HG03469 (cell line): ENCODE measurements around the gene NTN5.

ENCODE experiments used
- ATAC-seq: cut with Tn5 transposase; IDR thresholded peaks from one replicate; pipeline ENCODE4 v1.9.1; 2021; ENCODE audit warnings: mild to moderate bottlenecking, moderate library complexity, moderate number of reproducible peaks; ENCODE audit not compliant: unreplicated experiment

The NTN5 gene

DNA sequence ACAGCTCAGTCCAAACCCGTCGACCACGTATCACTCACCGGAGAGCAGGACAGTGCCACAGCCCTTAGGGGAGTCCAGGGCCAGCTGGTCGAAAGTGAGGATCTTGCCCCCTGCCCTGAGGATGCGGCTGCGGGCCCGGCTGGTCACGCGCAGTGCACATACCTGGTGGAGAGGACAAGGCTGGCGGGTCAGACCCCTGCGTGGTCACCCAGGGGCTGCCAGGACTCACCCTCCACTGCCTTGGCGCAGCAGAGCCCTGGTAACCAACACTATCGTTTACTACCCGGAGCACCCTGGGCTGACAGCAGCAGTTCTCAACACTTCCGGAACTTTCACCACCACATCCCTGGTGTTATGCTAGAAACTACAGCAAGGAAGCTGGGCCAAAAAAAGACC is 56.8 kb downstream of the NTN5 start:
- ATAC-seq: no peak

DNA sequence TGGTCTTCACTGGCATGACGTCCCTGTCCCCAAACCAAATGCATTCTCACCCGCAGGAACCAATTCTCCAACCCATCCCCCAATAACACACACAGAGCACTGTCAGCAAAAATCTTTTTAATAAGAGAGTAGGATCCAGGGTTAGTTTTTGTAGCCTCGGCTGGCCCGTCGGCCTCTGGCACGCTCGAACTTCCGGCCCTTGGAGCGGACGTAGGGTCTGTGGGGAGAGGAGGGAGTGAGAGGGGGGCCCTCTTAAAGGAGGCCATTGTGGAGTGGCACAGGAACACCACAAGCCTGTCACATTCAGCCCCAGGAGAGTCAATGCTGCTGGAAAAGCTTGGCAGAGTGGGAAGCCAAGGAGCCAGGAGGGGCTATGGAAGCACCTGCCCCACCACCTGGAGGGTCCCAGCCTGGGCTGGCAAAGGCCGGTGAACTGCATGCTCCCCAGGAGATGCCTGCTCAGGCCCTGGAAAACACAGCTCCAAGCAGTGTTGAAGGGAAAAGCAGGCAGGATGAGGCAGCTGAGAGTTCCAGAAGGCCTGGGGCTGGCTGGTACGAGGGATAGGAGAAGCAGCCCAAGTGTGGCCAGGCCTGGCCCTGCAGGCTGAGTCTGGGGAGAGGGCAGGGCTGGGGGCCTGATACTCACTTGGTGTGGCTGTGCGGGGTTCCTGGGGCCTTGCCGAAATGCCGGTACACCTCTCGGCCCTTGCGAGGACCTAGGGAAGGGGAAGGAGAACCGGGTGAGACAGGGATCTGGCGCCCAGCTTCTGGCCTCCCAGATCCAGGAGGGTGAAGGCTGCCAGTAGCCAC is 57.4 kb downstream of the NTN5 start:
- ATAC-seq: no peak

DNA sequence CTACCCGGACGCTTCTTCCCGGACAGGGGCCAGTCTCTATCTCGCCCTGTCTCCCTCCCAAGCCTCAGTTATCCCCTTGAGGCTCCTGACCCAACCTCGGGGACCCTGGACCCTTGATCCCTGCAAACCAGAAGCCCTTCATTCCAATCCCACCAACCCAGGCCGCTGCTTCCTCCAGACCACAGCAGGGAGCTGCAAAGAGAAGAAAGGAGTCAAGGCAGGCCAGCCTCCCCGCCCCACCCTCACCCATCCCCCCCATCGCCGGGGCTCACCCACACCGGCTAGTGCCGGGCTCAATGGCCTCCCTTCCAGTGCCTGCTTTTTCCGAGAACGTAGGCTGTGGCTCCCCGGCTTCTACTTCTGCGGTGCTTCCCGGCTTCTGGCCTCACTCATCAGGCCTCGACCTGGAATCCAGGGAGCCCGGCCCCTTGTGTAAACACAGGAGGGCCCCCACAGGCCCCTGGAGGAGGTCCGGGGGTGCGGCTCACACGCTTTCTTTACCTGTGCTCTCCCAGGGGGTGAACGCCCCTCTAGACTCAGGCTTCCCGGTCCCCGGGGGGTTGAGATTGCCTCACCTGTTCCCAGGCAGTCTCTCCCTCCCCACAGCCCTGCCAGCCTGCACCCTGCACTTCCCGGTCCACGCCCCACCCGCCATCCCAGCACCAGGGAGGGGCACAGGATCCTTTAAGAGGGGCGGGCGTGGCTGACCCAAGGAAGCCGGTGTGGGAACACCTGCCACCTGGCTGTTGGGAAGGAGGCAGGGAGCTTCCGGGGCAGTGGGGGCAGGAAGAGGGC is 58.2 kb downstream of the NTN5 start, which contains the start of gene FAM83E:
TSS of gene FAM83E (minus strand) at position 641 of the 795 bp plus-strand sequence. CDS start 1,704 bp downstream, outside the sequence.
- no peak for ATAC-seq

DNA sequence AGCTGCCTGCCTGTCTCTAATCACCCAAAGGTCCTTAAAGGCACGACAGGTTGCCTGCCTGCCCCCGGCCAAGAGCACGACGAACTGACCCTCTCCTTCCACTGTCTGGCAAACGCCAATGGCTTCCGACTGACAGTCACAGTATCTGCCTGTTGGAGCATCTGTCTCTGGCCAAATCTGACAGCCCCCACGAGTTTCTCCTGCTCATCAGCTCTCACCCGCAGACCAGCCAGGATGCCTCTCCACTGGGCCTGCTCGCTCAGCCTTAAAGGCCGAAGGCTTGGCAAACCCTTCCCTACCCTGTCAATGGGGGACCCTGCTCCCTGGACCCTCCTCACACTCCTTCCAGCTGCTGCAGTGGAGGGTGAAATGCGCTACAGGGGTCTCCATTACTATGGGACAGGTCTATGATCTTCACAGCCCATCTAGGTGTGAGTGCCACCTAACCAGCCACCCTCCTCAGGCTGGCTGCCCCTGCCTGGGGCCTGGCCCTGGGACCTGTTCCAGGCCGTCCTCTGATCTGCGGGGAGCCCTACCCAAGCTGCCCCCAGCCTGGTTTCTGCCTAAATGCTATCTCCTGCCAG is 58.9 kb downstream of the NTN5 start:
- ATAC-seq: no peak

DNA sequence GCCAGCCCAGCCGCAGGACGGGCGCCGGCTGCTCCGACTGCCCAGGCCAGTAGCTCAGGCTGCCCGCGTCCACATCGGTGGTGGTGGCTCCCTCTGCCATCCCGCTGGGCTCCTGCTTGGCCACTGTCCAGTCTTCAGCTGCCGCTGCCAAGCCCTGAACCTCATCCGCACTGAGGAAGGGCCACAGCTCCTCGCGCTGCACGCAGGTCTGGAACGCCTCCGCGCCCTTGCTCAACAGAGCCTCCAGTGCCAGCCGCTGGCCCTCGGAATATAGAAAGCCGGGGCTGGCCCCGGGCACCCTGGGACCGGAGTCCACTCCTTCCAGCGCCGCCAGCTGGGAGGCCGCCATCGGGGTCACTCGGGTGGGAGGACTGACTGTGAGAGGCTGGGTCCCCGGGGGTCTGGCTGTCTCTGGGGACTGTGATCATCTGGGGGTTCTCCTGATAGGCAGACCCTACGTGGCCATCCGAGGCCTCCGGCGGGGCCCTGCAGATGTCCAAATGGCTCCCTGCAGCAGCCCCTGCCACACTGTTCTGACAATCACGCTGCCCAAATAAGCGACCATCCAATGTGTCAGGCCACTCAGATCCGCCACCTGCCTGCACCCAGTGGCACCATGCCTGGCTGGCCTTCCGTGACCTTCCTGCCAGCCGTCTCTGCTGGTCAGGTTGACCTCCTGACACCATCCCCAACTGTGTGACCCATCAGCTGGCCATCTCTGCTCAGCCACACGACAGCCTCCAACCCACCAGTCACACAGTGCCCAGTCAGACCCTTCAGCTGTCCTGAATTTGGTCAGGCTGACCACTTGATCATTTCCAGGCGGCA is 59.6 kb downstream of the NTN5 start:
- no peak for ATAC-seq

DNA sequence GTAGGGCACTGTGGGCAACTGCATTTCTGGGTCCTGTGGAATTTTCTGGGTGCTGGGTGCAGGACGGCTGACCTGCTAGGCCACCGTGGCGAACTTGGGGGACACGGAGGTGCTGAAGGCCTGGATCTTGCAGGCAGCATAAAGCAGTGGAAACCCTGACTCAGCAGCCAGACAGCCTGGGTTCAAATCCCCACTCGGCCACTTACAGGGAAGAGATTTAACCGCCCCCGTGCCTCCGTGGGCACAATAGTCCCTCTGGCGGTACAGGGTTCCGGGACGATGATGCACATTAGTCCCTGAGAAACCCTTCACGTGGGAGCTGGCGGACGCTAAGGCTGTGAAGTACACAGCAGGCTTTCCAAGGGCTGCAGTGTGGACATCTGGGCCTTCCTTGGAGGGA is 60.9 kb downstream of the NTN5 start:
- ATAC-seq: no peak
